ES-I3 (cell line): ENCODE results near the gene SHISA5.

Experiments
- H3K36me3 ChIP-seq: 2 replicates; pipeline ENCODE4 v1.6.1; 2013; ENCODE audit warnings: mild to moderate bottlenecking, low read length, control low read depth, moderate library complexity; ENCODE audit not compliant: insufficient read depth
- H3K4me1 ChIP-seq: 2 replicates; pipeline ENCODE4 v1.6.1; 2013; ENCODE audit warnings: mild to moderate bottlenecking, control low read depth, low read length; ENCODE audit not compliant: insufficient read depth
- H3K9ac ChIP-seq: 2 replicates; pipeline ENCODE4 v1.6.1; 2013; ENCODE audit warnings: low read depth, mild to moderate bottlenecking, low read length, moderate library complexity
- H3K9me3 ChIP-seq: 2 replicates; pipeline ENCODE4 v1.6.1; 2013; ENCODE audit warnings: mild to moderate bottlenecking, low read length, moderate library complexity; ENCODE audit not compliant: control insufficient read depth, insufficient read depth

SHISA5 gene

DNA sequence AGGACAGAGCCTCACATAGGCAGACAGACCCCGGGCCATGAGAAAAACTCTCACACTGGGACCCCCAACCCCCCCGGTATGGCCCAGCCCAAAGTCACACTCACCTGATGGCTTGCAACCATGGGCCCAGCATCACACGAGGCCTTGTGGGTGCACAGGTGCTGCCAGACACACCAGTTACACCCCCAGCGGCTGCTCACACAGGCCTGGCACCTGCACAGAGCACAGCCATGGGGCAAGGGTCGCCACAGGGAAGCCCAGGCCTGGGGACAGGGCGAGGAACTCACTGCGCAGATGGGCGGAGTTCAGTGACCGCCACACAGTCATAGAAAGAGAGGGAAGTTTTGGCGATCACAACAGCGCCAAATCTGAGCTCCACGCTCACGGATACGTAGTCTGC lies 83.4 kb downstream of the SHISA5 start:
- Histone ChIP-seq H3K36me3 (no peaks in the 10 kb centered on the region; the same call in none of the 2 replicates), H3K9me3 (no peaks in the 10 kb centered on the region), H3K4me1 (peaks cover 3% of the 10 kb centered on the region; the same call in 1 of the 2 replicates), H3K9ac (no peak overlapping the region)

DNA sequence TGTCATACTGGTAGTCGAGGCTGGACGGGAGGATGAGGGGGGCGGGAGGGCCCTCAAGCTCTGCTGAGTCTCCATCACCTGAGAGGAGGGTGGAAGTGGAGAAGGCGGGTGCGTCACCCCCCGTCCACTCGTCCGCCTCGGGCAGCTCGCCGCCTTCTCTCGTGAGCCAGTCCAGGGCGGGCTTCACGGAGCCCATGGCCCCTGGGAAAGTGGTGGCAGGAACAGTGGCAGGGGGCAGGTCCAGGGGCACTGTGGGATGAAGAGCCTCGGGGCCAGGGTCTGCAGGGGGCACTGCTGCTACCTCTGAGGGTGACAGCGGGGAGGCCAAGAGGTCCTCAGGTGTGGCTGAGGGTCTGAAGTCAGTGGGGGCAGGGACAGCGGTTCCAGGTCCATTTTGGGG lies 84.4 kb downstream of the SHISA5 start:
- H3K4me1 ChIP-seq, result no peaks in the 10 kb centered on the region
- no peaks in the 10 kb centered on the region; the same call in none of the 2 replicates for H3K36me3 ChIP-seq
- H3K9me3 ChIP-seq, result no peaks in the 10 kb centered on the region
- no peak overlapping the region for H3K9ac ChIP-seq

DNA sequence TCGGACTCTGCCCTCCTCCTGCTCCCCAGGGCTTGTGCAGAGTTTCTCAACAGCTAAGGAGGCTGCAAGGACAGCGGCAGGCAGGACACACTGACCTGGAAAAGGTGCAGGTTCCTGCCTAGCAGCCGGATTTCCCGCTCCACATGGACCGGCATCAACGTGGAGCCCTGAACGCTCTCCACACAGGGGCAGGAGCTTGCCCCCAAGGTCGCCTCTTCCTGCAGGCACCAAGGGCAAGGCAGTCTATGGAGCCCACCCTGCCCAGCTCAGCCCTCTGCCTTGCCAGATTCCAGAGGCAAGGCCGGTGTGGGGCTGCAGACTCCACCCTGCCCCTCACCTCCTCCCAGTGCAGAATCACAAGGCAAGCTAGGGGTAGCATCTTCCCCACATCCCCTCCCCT lies 84.8 kb downstream of the SHISA5 start:
- Histone ChIP-seq H3K4me1 (no peaks in the 10 kb centered on the region), H3K36me3 (no peaks in the 10 kb centered on the region; the same call in none of the 2 replicates), H3K9me3 (no peaks in the 10 kb centered on the region), H3K9ac (no peak overlapping the region)

DNA sequence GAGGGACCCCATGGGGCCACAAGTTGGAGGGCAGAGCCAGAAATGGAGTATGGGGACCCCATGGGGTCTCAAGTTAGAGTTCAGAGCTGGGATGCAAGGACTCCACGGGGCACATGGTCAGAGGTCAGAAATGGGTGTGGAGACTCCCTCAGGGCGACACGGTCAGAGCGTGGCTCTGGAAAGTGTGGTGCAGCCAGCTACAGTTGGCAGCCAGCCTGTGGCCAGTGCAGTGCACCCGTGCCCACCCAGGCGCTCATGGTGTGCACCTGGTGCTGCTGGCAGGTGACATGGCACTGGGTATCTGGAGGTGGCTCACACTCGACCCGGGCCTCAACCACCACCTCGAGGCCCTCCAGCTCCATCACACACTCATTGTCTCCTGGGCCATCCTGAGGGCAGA lies 85.3 kb downstream of the SHISA5 start:
- H3K9ac ChIP-seq, result no peak overlapping the region

DNA sequence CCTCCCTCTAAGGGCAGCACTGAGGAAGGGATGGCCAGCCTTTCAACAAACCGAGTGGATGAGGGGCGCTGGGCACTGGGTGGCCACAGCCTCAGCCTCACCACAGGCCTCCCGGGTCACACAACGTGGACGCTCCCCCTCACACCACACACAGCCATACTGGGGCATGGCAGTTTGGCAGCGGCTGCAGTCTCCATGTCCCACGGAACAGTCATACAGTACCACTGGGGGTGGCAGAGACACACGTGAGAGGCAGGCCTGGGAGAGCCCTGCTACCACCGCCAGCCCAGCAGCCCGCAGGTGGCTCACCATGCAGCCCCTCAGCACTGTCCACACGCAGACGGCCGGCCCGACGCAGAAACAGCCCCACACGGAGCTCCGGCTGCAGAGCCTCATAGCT lies 85.8 kb downstream of the SHISA5 start:
- Histone ChIP-seq H3K4me1 (no peaks in the 10 kb centered on the region), H3K9me3 (no peaks in the 10 kb centered on the region), H3K9ac (no peak overlapping the region), H3K36me3 (no peaks in the 10 kb centered on the region; the same call in 1 of the 2 replicates)

More for the DNA sequence above, 85.3 kb downstream of the SHISA5 start:
- Histone ChIP-seq H3K36me3 (no peaks in the 10 kb centered on the region; the same call in 1 of the 2 replicates), H3K9me3 (no peaks in the 10 kb centered on the region), H3K4me1 (no peaks in the 10 kb centered on the region)
